SK-N-SH (cell line): Measurements from ENCODE around the gene FNDC10. TPM values are rescaled to one million over a fixed set of nuclear protein-coding genes. Genes with fewer than 3 reads are reported as not detected.

Experiments used
- CTCF ChIA-PET: fragments of 300-600, 350-600 bp; formaldehyde crosslinking; extraction: SDS; loops from one replicate; lab custom pipeline; 2021; lab: Yijun Ruan, JAX
- POLR2A ChIA-PET: fragments of 350-600 bp; sonication (Branson Sonifier 250); formaldehyde crosslinking; extraction: SDS; loops from one replicate; lab custom pipeline; 2020; ENCODE audit warnings: antibody characterized with exemption, inconsistent platforms; lab: Yijun Ruan, JAX
- DNase-seq: peaks from one replicate; pipeline ENCODE4 v3.0.0; 2012
- H2AFZ ChIP-seq: fragments of 200-600 bp; sonication (generic); 2 replicates; pipeline ENCODE4 v1.8.1; 2016; ENCODE audit warnings: antibody characterized with exemption, mild to moderate bottlenecking, low read depth
- H3F3A ChIP-seq: fragments of 200-600 bp; sonication (generic); replicated peaks from 2 replicates; pipeline ENCODE3; 2016; ENCODE audit warnings: antibody characterized with exemption, mild to moderate bottlenecking; ENCODE audit not compliant: insufficient read depth
- H3K27ac ChIP-seq, 2 experiments: fragments of 200-500 bp in 1 of 2; fragments of 200-600 bp in 1 of 2; sonication (Bioruptor generic) in 1 of 2; sonication (generic), shearing (Covaris generic) in 1 of 2; 2 replicates each; pipeline versions ENCODE4 v1.5.1 to v1.6.1; 2014 to 2016; ENCODE audit warnings: low read depth in 2 of 2, inconsistent platforms in 1 of 2, low read length in 1 of 2, mild to moderate bottlenecking in 1 of 2, mixed read lengths in 1 of 2
- H3K27me3 ChIP-seq: fragments of 200-600 bp; sonication (generic), shearing (Covaris generic); 2 replicates; pipeline ENCODE4 v1.6.1; 2016; ENCODE audit warnings: mixed run types; ENCODE audit not compliant: insufficient read depth
- H3K36me3 ChIP-seq, 2 experiments: fragments of 200-500 bp in 1 of 2; fragments of 200-600 bp in 1 of 2; sonication (Bioruptor generic) in 1 of 2; sonication (generic) in 1 of 2; replicated peaks in 1 of 2; 2 replicates each; pipeline versions ENCODE3 to v1.5.1; 2014 to 2016; ENCODE audit warnings: low read length in 1 of 2, mild to moderate bottlenecking in 1 of 2; ENCODE audit not compliant: insufficient read depth in 2 of 2, control insufficient read depth in 1 of 2
- H3K4me1 ChIP-seq, 2 experiments: fragments of 200-500 bp in 1 of 2; fragments of 200-600 bp in 1 of 2; sonication (Bioruptor generic) in 1 of 2; sonication (generic), shearing (Covaris generic) in 1 of 2; 2 replicates each; pipeline versions ENCODE4 v1.5.1 to v1.6.1; 2014 to 2016; ENCODE audit warnings: low read depth in 1 of 2, low read length in 1 of 2, mixed run types in 1 of 2; ENCODE audit not compliant: insufficient read depth in 2 of 2, control insufficient read depth in 1 of 2
- H3K4me2 ChIP-seq: fragments of 200-600 bp; sonication (generic), shearing (Covaris generic); 2 replicates; pipeline ENCODE4 v1.6.1; 2017; ENCODE audit warnings: mixed run types
- H3K4me3 ChIP-seq, 2 experiments: fragments of 200-500 bp in 1 of 2; fragments of 200-600 bp in 1 of 2; sonication (Bioruptor generic) in 1 of 2; sonication (generic), shearing (Covaris generic) in 1 of 2; 2 replicates each; pipeline versions ENCODE4 v1.5.1 to v1.8.1; 2014 to 2016; ENCODE audit warnings: low read depth in 2 of 2, inconsistent platforms in 1 of 2, low read length in 1 of 2, mild to moderate bottlenecking in 1 of 2, mixed read lengths in 1 of 2, moderate library complexity in 1 of 2
- H3K79me2 ChIP-seq: fragments of 200-600 bp; sonication (generic); 2 replicates; pipeline ENCODE4 v1.8.1; 2017; ENCODE audit warnings: mild to moderate bottlenecking; ENCODE audit not compliant: insufficient read depth
- H3K9ac ChIP-seq: fragments of 200-600 bp; sonication (generic); 2 replicates; pipeline ENCODE4 v1.6.1; 2017; ENCODE audit warnings: mixed run types
- H3K9me2 ChIP-seq: fragments of 200-600 bp; sonication (generic); 2 replicates; pipeline ENCODE4 v1.6.1; 2017; ENCODE audit warnings: mixed run types
- H3K9me3 ChIP-seq: fragments of 200-600 bp; sonication (generic); 2 replicates; pipeline ENCODE4 v1.6.1; 2017; ENCODE audit warnings: mixed run types, mild to moderate bottlenecking, moderate library complexity
- H4K20me1 ChIP-seq: fragments of 200-600 bp; sonication (generic); 2 replicates; pipeline ENCODE4 v1.6.1; 2017; ENCODE audit warnings: mild to moderate bottlenecking, mixed run types; ENCODE audit not compliant: insufficient read depth
- CTCF ChIP-seq: fragments of 200-600 bp; sonication (generic); IDR thresholded peaks from 2 replicates; pipeline ENCODE4 v1.6.1; 2017; ENCODE audit warnings: antibody characterized with exemption, mild to moderate bottlenecking, moderate library complexity
- EP300 ChIP-seq, 2 experiments: IDR thresholded peaks; 2 replicates each; pipeline versions ENCODE4 v1.4.0 to v1.6.1; 2012; ENCODE audit warnings: borderline replicate concordance in 1 of 2, low read depth in 1 of 2, low read length in 1 of 2
- FOXJ3 ChIP-seq: sonication (generic); formaldehyde crosslinking; IDR thresholded peaks from 2 replicates; pipeline ENCODE4 v1.5.1; 2020; ENCODE audit warnings: mild to moderate bottlenecking, missing genetic modification reagents
- IRF3 ChIP-seq: fragments of 150-350 bp; IDR thresholded peaks from 2 replicates; pipeline ENCODE4 v1.6.1; 2016; ENCODE audit warnings: mild to moderate bottlenecking, low read depth, low read length
- JUND ChIP-seq: IDR thresholded peaks from 2 replicates; pipeline ENCODE4 v1.4.0; 2012
- MAX ChIP-seq: IDR thresholded peaks from 2 replicates; pipeline ENCODE4 v1.4.0; 2012; ENCODE audit warnings: low read depth
- MEF2A ChIP-seq: IDR thresholded peaks from 2 replicates; pipeline ENCODE4 v1.4.0; 2012; ENCODE audit warnings: low read depth, borderline replicate concordance
- NRF1 ChIP-seq: IDR thresholded peaks from 2 replicates; pipeline ENCODE4 v1.6.1; 2012; ENCODE audit warnings: low read depth, mild to moderate bottlenecking, low read length
- PBX3 ChIP-seq: IDR thresholded peaks from 2 replicates; pipeline ENCODE4; 2012
- POLR2AphosphoS5 ChIP-seq: IDR thresholded peaks from 2 replicates; pipeline ENCODE4 v1.6.1; 2012; ENCODE audit warnings: low read depth, low read length
- RAD21 ChIP-seq: IDR thresholded peaks from 2 replicates; pipeline ENCODE4 v1.6.1; 2012; ENCODE audit warnings: mild to moderate bottlenecking, low read length
- REST ChIP-seq: IDR thresholded peaks from 2 replicates; pipeline ENCODE4 v1.6.1; 2012; ENCODE audit warnings: mild to moderate bottlenecking, low read depth, low read length, moderate library complexity
- TAF1 ChIP-seq: IDR thresholded peaks from 2 replicates; pipeline ENCODE4 v1.6.1; 2012; ENCODE audit warnings: low read depth, mild to moderate bottlenecking, low read length, moderate library complexity, borderline replicate concordance
- TEAD4 ChIP-seq: IDR thresholded peaks from 2 replicates; pipeline ENCODE4 v1.4.0; 2012; ENCODE audit warnings: mild to moderate bottlenecking, borderline replicate concordance; ENCODE audit not compliant: insufficient read depth
- USF1 ChIP-seq: IDR thresholded peaks from 2 replicates; pipeline ENCODE4 v1.4.0; 2012; ENCODE audit warnings: low read depth, borderline replicate concordance
- YY1 ChIP-seq: IDR thresholded peaks from 2 replicates; pipeline ENCODE4 v1.4.0; 2012; ENCODE audit warnings: low read depth, mild to moderate bottlenecking
- ZBTB33 ChIP-seq: IDR thresholded peaks from 2 replicates; pipeline ENCODE4 v1.4.0; 2012; ENCODE audit warnings: low read depth, borderline replicate concordance
- WGBS: methylation state at CpG from one replicate; pipeline ENCODE4 v1.1.6; 2017; ENCODE audit warnings: low lambda C conversion rate; 5-methylcytosine and 5-hydroxymethylcytosine counted together
- polyA plus RNA-seq, 3 experiments: library from polyadenylated mRNA; depleted of rRNA; stranded (reverse); fragments of >200 nt; gene quantifications; 2 replicates each; pipeline ENCODE4 v1.2.3, GENCODE V29; 2012

Gene FNDC10
- polyA plus RNA-seq, 1 of the 3 experiments (the other 2 are of a cell fraction): 6.7 TPM

- DNase-seq: no peak
- WGBS: 90% methylated on average over 2 of the region's 13 CpGs
- no peaks in the 10 kb centered on the region for H3K9me2 ChIP-seq
- CTCF ChIA-PET: no interaction called here
- no peak overlapping the region for H3K27ac ChIP-seq
- H3K4me1 ChIP-seq: peaks cover 0 to 5% of the 10 kb centered on the region in 2 experiments; a peak in 1 of 4 replicates
- peaks cover 0 to 11% of the 10 kb centered on the region in 2 experiments for H3K36me3 ChIP-seq
- H3K4me3 ChIP-seq: no peak overlapping the region
- H3K79me2 ChIP-seq: peaks cover 55% of the 10 kb centered on the region
- H3K9me3 ChIP-seq: no peaks in the 10 kb centered on the region
- peaks cover 11% of the 10 kb centered on the region; the same call in 1 of the 2 replicates for H4K20me1 ChIP-seq
- H2AFZ ChIP-seq: no peak overlapping the region
- H3F3A ChIP-seq: peaks cover 3% of the 10 kb centered on the region
- H3K4me2 ChIP-seq: no peak overlapping the region
- TF ChIP-seq RAD21: no peak
- TF ChIP-seq CTCF: no peak
- TF ChIP-seq POLR2AphosphoS5: no peak
- no peak for TF ChIP-seq FOXJ3 (CRISPR knock-in tag)
- TF ChIP-seq JUND: no peak
- TF ChIP-seq TAF1: no peak
- TF ChIP-seq IRF3: no peak
- no peak for TF ChIP-seq EP300 (IDR thresholded peaks at IDR 0.05; ENCODE audit: borderline replicate concordance in 1 of 2, low read depth in 1 of 2, low read length in 1 of 2)
- no peak for TF ChIP-seq REST
- no peak for TF ChIP-seq ZBTB33
- no peak for TF ChIP-seq MEF2A
- no peak for TF ChIP-seq MAX
- no peak for TF ChIP-seq USF1
- no peak for TF ChIP-seq YY1
- TF ChIP-seq PBX3: no peak
- TF ChIP-seq TEAD4: no peak
- TF ChIP-seq NRF1: no peak
- TF ChIP-seq, all 33 proteins: peak for 0
- POLR2A ChIA-PET: no interaction called here
- Histone ChIP-seq H3K9ac (no peak overlapping the region), H3K27me3 (no peaks in the 10 kb centered on the region)
Observed at GRCh38 chr1:1554550-1554925, 45.4 kb downstream of the FNDC10 start.
